ENCODE data around the gene NLRP9.
"Not testable (repeated sequence)": the region's sequence is repeated elsewhere in the genome, so short reads cannot be mapped to it uniquely, and the experiment has no call there.

The NLRP9 gene

DNA sequence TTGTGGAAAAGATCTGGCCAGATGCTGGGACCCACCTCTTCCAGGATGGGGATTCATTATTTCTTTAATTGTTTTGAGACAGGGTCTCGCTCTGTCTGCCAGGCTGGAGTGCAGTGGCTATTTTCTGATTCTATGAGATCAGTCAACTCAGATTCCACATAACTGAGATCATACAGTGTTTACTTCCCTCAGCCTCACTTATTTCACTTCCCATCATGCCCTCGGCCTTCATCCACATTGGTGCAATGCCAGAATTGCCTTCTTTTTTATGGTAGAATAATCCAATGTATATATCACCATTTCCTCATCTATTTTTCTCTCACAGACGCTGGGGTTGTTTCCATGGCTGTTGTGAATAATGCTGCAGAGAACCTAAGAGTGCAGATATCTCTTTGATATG lies 31.4 kb upstream of the NLRP9 start:
- not testable (repeated sequence) for H3K14ac ChIP-seq (ENCODE audit: low read length); H2AK5ac ChIP-seq (ENCODE audit: low read length); H3K79me1 ChIP-seq (ENCODE audit: low read length); H3K4ac ChIP-seq (ENCODE audit: low read depth, low read length); H3K4me2 ChIP-seq (ENCODE audit: low read length); H3K27me3 ChIP-seq (ENCODE audit: insufficient read depth, low read length); H4K91ac ChIP-seq (ENCODE audit: low read depth, low read length); H2BK120ac ChIP-seq (ENCODE audit: insufficient read depth, low read length, poor library complexity); H4K12ac ChIP-seq (ENCODE audit: low read depth, low read length); H3K4me1 ChIP-seq (ENCODE audit: control insufficient read depth in 1 of 2, insufficient read depth in 2 of 2, low read length in 2 of 2); H3K23ac ChIP-seq (ENCODE audit: low read length); H3K79me2 ChIP-seq (ENCODE audit: control insufficient read depth, insufficient read depth, low read length, poor library complexity); H3K27ac ChIP-seq (ENCODE audit: low read depth, low read length); H2AFZ ChIP-seq (ENCODE audit: insufficient read depth, low read length, poor library complexity); H3K4me3 ChIP-seq (ENCODE audit: low read depth, low read length); H2BK12ac ChIP-seq (ENCODE audit: low read length); DNase-seq; H2BK5ac ChIP-seq (ENCODE audit: low read depth, low read length, poor library complexity); H3K18ac ChIP-seq (ENCODE audit: low read length); H3K9ac ChIP-seq (ENCODE audit: low read length); H3K36me3 ChIP-seq (ENCODE audit: control insufficient read depth in 1 of 2, insufficient read depth in 2 of 2, low read length in 2 of 2); H4K8ac ChIP-seq (ENCODE audit: low read depth, low read length); H3K9me3 ChIP-seq (ENCODE audit: insufficient read depth, low read depth, low read length)
- no CpG with 5 or more reads among the region's 3 CpGs for WGBS (ENCODE audit: extremely low coverage, insufficient coverage, insufficient read length)

DNA sequence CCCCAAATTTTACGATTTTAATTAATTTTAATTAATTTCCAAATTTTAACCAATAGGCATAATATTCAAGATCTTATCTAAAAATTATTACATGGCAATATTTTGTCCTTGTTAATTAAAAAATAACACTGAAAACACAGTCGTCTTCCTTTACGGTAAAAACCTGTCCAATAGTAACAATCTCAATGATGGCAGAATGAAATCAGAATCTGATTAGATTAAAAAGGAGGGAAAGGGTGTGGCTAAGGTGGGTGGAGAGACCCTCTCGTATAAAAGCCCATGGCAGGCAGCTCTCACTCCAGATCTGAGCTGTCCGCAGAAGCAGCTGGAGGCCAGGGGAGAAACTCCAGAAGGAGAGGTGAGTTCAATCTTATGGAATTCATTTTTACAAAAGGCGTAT lies 30.6 kb upstream of the NLRP9 start, which contains the start of gene RFPL4AL1:
Gene RFPL4AL1 (plus strand): TSS at position 301 of the 400 bp plus-strand sequence. CDS start 2,687 bp downstream, outside the sequence.
- not testable (repeated sequence) for H3K79me1 ChIP-seq (ENCODE audit: low read length); H3K4me3 ChIP-seq (ENCODE audit: low read depth, low read length); H2AFZ ChIP-seq (ENCODE audit: insufficient read depth, low read length, poor library complexity); H3K4me1 ChIP-seq (ENCODE audit: control insufficient read depth in 1 of 2, insufficient read depth in 2 of 2, low read length in 2 of 2); H3K4me2 ChIP-seq (ENCODE audit: low read length); H4K8ac ChIP-seq (ENCODE audit: low read depth, low read length); H2BK5ac ChIP-seq (ENCODE audit: low read depth, low read length, poor library complexity); H3K23ac ChIP-seq (ENCODE audit: low read length); H2AK5ac ChIP-seq (ENCODE audit: low read length); H3K9me3 ChIP-seq (ENCODE audit: insufficient read depth, low read depth, low read length); H3K27ac ChIP-seq (ENCODE audit: low read depth, low read length); H3K14ac ChIP-seq (ENCODE audit: low read length); DNase-seq; H3K4ac ChIP-seq (ENCODE audit: low read depth, low read length); H2BK12ac ChIP-seq (ENCODE audit: low read length); H3K79me2 ChIP-seq (ENCODE audit: control insufficient read depth, insufficient read depth, low read length, poor library complexity); H3K36me3 ChIP-seq (ENCODE audit: control insufficient read depth in 1 of 2, insufficient read depth in 2 of 2, low read length in 2 of 2); H4K91ac ChIP-seq (ENCODE audit: low read depth, low read length); H3K18ac ChIP-seq (ENCODE audit: low read length); H3K27me3 ChIP-seq (ENCODE audit: insufficient read depth, low read length); H2BK120ac ChIP-seq (ENCODE audit: insufficient read depth, low read length, poor library complexity); H3K9ac ChIP-seq (ENCODE audit: low read length); H4K12ac ChIP-seq (ENCODE audit: low read depth, low read length)
- WGBS (ENCODE audit: extremely low coverage, insufficient coverage, insufficient read length): no CpG with 5 or more reads among the region's 6 CpGs

DNA sequence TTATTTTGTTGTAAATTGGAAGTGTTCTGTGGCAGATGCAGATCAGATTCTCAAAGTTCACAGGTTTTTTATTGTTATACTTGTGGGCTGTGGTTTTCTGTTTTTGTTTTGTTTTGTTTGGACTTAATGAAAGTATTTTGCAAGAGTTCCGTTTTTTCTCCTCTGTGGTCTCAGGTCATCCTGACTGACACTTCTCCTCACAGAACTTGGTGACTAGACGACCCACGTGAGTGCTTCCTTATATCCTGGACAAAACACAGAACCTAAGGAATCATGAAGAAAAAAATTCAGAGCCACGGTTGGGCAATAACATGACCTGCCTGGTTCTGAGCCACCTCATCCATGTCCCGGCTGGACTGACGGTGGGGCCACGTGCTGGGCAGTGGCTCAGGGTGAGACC lies 28.3 kb upstream of the NLRP9 start:
- Histone ChIP-seq H2BK120ac (ENCODE audit: insufficient read depth, low read length, poor library complexity) (no peak overlapping the region), H2BK12ac (ENCODE audit: low read length) (no peak overlapping the region), H2AK5ac (ENCODE audit: low read length) (no peak overlapping the region), H3K27ac (ENCODE audit: low read depth, low read length) (no peak overlapping the region), H3K23ac (ENCODE audit: low read length) (no peak overlapping the region), H4K12ac (ENCODE audit: low read depth, low read length) (no peak overlapping the region), H3K14ac (ENCODE audit: low read length) (no peak overlapping the region), H3K79me1 (ENCODE audit: low read length) (no peaks in the 10 kb centered on the region), H2BK5ac (ENCODE audit: low read depth, low read length, poor library complexity) (no peak overlapping the region), H4K91ac (ENCODE audit: low read depth, low read length) (no peak overlapping the region), H3K4me2 (ENCODE audit: low read length) (no peak overlapping the region), H3K27me3 (ENCODE audit: insufficient read depth, low read length) (no peaks in the 10 kb centered on the region), H3K18ac (ENCODE audit: low read length) (no peak overlapping the region), H3K4me1 (ENCODE audit: control insufficient read depth in 1 of 2, insufficient read depth in 2 of 2, low read length in 2 of 2) (no peaks in the 10 kb centered on the region), H4K8ac (ENCODE audit: low read depth, low read length) (no peak overlapping the region), H3K9me3 (ENCODE audit: insufficient read depth, low read depth, low read length) (peaks cover 8% of the 10 kb centered on the region), H3K36me3 (ENCODE audit: control insufficient read depth in 1 of 2, insufficient read depth in 2 of 2, low read length in 2 of 2) (no peaks in the 10 kb centered on the region), H3K4ac (ENCODE audit: low read depth, low read length) (no peak overlapping the region), H3K9ac (ENCODE audit: low read length) (no peak overlapping the region), H2AFZ (ENCODE audit: insufficient read depth, low read length, poor library complexity) (no peak overlapping the region), H3K79me2 (ENCODE audit: control insufficient read depth, insufficient read depth, low read length, poor library complexity) (no peaks in the 10 kb centered on the region), H3K4me3 (ENCODE audit: low read depth, low read length) (no peak overlapping the region)
- WGBS (ENCODE audit: extremely low coverage, insufficient coverage, insufficient read length): no CpG with 5 or more reads among the region's 7 CpGs
- no peak for DNase-seq

DNA sequence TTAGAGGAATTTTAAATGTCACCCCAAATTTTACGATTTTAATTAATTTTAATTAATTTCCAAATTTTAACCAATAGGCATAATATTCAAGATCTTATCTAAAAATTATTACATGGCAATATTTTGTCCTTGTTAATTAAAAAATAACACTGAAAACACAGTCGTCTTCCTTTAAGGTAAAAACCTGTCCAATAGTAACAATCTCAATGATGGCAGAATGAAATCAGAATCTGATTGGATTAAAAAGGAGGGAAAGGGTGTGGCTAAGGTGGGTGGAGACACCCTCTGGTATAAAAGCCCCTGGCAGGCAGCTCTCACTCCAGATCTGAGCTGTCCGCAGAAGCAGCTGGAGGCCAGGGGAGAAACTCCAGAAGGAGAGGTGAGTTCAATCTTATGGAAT lies 20.6 kb upstream of the NLRP9 start, which contains the start of gene RFPL4A:
Gene RFPL4A (plus strand): TSS at position 301 of the 400 bp plus-strand sequence. CDS start 2,704 bp downstream, outside the sequence.
- H3K9ac ChIP-seq (ENCODE audit: low read length); H2BK120ac ChIP-seq (ENCODE audit: insufficient read depth, low read length, poor library complexity); H3K18ac ChIP-seq (ENCODE audit: low read length); H3K27me3 ChIP-seq (ENCODE audit: insufficient read depth, low read length); H3K36me3 ChIP-seq (ENCODE audit: control insufficient read depth in 1 of 2, insufficient read depth in 2 of 2, low read length in 2 of 2); H2AK5ac ChIP-seq (ENCODE audit: low read length); H3K4ac ChIP-seq (ENCODE audit: low read depth, low read length); H2BK5ac ChIP-seq (ENCODE audit: low read depth, low read length, poor library complexity); H2AFZ ChIP-seq (ENCODE audit: insufficient read depth, low read length, poor library complexity); H2BK12ac ChIP-seq (ENCODE audit: low read length); H3K79me2 ChIP-seq (ENCODE audit: control insufficient read depth, insufficient read depth, low read length, poor library complexity); H4K91ac ChIP-seq (ENCODE audit: low read depth, low read length); H3K27ac ChIP-seq (ENCODE audit: low read depth, low read length); H3K4me1 ChIP-seq (ENCODE audit: control insufficient read depth in 1 of 2, insufficient read depth in 2 of 2, low read length in 2 of 2); H3K4me3 ChIP-seq (ENCODE audit: low read depth, low read length); H3K4me2 ChIP-seq (ENCODE audit: low read length); H4K12ac ChIP-seq (ENCODE audit: low read depth, low read length); H3K23ac ChIP-seq (ENCODE audit: low read length); H4K8ac ChIP-seq (ENCODE audit: low read depth, low read length); H3K79me1 ChIP-seq (ENCODE audit: low read length); H3K14ac ChIP-seq (ENCODE audit: low read length); DNase-seq: not testable (repeated sequence)
- no CpG with 5 or more reads among the region's 3 CpGs for WGBS (ENCODE audit: extremely low coverage, insufficient coverage, insufficient read length)
- H3K9me3 ChIP-seq (ENCODE audit: insufficient read depth, low read depth, low read length): peaks cover 15% of the 10 kb centered on the region

All from trophoblast cell (in vitro differentiated cells and primary cell).